ENCODE measurements around the gene AADAC. TPM values are rescaled to one million over a fixed set of nuclear protein-coding genes. Genes with fewer than 3 reads are reported as not detected.
"Not testable (repeated sequence)": the region's sequence is repeated elsewhere in the genome, so short reads cannot be mapped to it uniquely, and the experiment has no call there.

Gene AADAC
- total and polyA plus RNA-seq, 4 donors = 4.4 to 33.3 (median 8.2) TPM

GRCh38 chr3:151873398-151873797 is 59.5 kb downstream of the AADAC start, which contains the start of gene SUCNR1:
Gene SUCNR1, plus strand, starts transcription at chr3:151873643. Its CDS starts 6,250 bp downstream, at chr3:151879893.
- TF ChIP-seq, protein P1, sequence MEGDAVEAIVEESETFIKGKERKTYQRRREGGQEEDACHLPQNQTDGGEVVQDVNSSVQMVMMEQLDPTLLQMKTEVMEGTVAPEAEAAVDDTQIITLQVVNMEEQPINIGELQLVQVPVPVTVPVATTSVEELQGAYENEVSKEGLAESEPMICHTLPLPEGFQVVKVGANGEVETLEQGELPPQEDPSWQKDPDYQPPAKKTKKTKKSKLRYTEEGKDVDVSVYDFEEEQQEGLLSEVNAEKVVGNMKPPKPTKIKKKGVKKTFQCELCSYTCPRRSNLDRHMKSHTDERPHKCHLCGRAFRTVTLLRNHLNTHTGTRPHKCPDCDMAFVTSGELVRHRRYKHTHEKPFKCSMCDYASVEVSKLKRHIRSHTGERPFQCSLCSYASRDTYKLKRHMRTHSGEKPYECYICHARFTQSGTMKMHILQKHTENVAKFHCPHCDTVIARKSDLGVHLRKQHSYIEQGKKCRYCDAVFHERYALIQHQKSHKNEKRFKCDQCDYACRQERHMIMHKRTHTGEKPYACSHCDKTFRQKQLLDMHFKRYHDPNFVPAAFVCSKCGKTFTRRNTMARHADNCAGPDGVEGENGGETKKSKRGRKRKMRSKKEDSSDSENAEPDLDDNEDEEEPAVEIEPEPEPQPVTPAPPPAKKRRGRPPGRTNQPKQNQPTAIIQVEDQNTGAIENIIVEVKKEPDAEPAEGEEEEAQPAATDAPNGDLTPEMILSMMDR (IDR thresholded peaks at IDR 0.05; ENCODE audit: control extremely low read depth, extremely low read depth) = no peak
- no peak within 1 kb of the TSS for H3K9ac ChIP-seq (ENCODE audit: insufficient read depth in 1 of 2, low read length in 2 of 2)
- H3K27ac ChIP-seq (ENCODE audit: low read depth in 1 of 2, low read length in 1 of 2) = no peak within 1 kb of the TSS
- no peak within 1 kb of the TSS for H3K4me3 ChIP-seq
- H3K36me3 ChIP-seq (ENCODE audit: control insufficient read depth in 4 of 4, insufficient read depth in 4 of 4, low read length in 4 of 4) = no peaks in the 10 kb centered on the region
- peaks cover 0 to 4% (median 0%) of the 10 kb centered on the region in 5 donors for H3K4me1 ChIP-seq (ENCODE audit: control insufficient read depth in 5 of 5, insufficient read depth in 5 of 5, low read length in 5 of 5)
- no peaks in the 10 kb centered on the region for H3K27me3 ChIP-seq (ENCODE audit: control insufficient read depth in 3 of 3, insufficient read depth in 3 of 3, low read length in 2 of 3)
- DNase-seq (no peak), ATAC-seq (ENCODE audit: insufficient read depth, low FRiP score) (no peak)
- no peaks in the 10 kb centered on the region for H3K9me3 ChIP-seq (ENCODE audit: control insufficient read depth in 4 of 4, insufficient read depth in 3 of 4, low read length in 3 of 4)

- not testable (repeated sequence) for ATAC-seq (ENCODE audit: insufficient read depth, low FRiP score); H3K9ac ChIP-seq (ENCODE audit: insufficient read depth in 1 of 2, low read length in 2 of 2); DNase-seq; H3K36me3 ChIP-seq (ENCODE audit: control insufficient read depth in 4 of 4, insufficient read depth in 4 of 4, low read length in 4 of 4); H3K9me3 ChIP-seq (ENCODE audit: control insufficient read depth in 4 of 4, insufficient read depth in 3 of 4, low read length in 3 of 4); H3K27ac ChIP-seq (ENCODE audit: low read depth in 1 of 2, low read length in 1 of 2); H3K27me3 ChIP-seq (ENCODE audit: control insufficient read depth in 3 of 3, insufficient read depth in 3 of 3, low read length in 2 of 3); H3K4me3 ChIP-seq; H3K4me1 ChIP-seq (ENCODE audit: control insufficient read depth in 5 of 5, insufficient read depth in 5 of 5, low read length in 5 of 5)
- 39 to 79% methylated on average over 5 of the region's 5 CpGs for WGBS, 2 donors
These were observed 60.2 kb downstream of the AADAC start for GRCh38 chr3:151874079-151874478.

GRCh38 chr3:151875759-151876158 is 61.8 kb downstream of the AADAC start:
- ATAC-seq (ENCODE audit: insufficient read depth, low FRiP score) (no peak), DNase-seq (no peak)
- peaks cover 0 to 3% (median 0%) of the 10 kb centered on the region in 5 donors for H3K4me1 ChIP-seq (ENCODE audit: control insufficient read depth in 5 of 5, insufficient read depth in 5 of 5, low read length in 5 of 5)
- WGBS, 2 donors = 22 to 43% methylated on average over 3 of the region's 3 CpGs
- no peak overlapping the region for H3K27ac ChIP-seq (ENCODE audit: low read depth in 1 of 2, low read length in 1 of 2)
- H3K27me3 ChIP-seq (ENCODE audit: control insufficient read depth in 3 of 3, insufficient read depth in 3 of 3, low read length in 2 of 3) = no peaks in the 10 kb centered on the region
- H3K9ac ChIP-seq (ENCODE audit: insufficient read depth in 1 of 2, low read length in 2 of 2) = no peak overlapping the region
- H3K4me3 ChIP-seq = no peak overlapping the region
- TF ChIP-seq, protein P1 (IDR thresholded peaks at IDR 0.05; ENCODE audit: control extremely low read depth, extremely low read depth) = no peak
- H3K36me3 ChIP-seq (ENCODE audit: control insufficient read depth in 4 of 4, insufficient read depth in 4 of 4, low read length in 4 of 4) = no peaks in the 10 kb centered on the region
- no peaks in the 10 kb centered on the region for H3K9me3 ChIP-seq (ENCODE audit: control insufficient read depth in 4 of 4, insufficient read depth in 3 of 4, low read length in 3 of 4)

- no peak overlapping the region for H3K4me3 ChIP-seq
- H3K36me3 ChIP-seq (ENCODE audit: control insufficient read depth in 4 of 4, insufficient read depth in 4 of 4, low read length in 4 of 4) = no peaks in the 10 kb centered on the region
- no peak overlapping the region for H3K27ac ChIP-seq (ENCODE audit: low read depth in 1 of 2, low read length in 1 of 2)
- TF ChIP-seq, protein P1 (IDR thresholded peaks at IDR 0.05; ENCODE audit: control extremely low read depth, extremely low read depth) = no peak
- no peaks in the 10 kb centered on the region for H3K27me3 ChIP-seq (ENCODE audit: control insufficient read depth in 3 of 3, insufficient read depth in 3 of 3, low read length in 2 of 3)
- ATAC-seq (ENCODE audit: insufficient read depth, low FRiP score) = no peak
- no peaks in the 10 kb centered on the region for H3K9me3 ChIP-seq (ENCODE audit: control insufficient read depth in 4 of 4, insufficient read depth in 3 of 4, low read length in 3 of 4)
- no peak for DNase-seq
- no peaks in the 10 kb centered on the region for H3K4me1 ChIP-seq (ENCODE audit: control insufficient read depth in 5 of 5, insufficient read depth in 5 of 5, low read length in 5 of 5)
- H3K9ac ChIP-seq (ENCODE audit: insufficient read depth in 1 of 2, low read length in 2 of 2) = no peak overlapping the region
- WGBS, 2 donors = 80 to 81% methylated on average over 2 of the region's 2 CpGs
These were observed 63.4 kb downstream of the AADAC start for GRCh38 chr3:151877269-151877668.

Other genes starting within 250 kb of the AADAC start
- not detected for gene AADACL2, start 80.2 kb upstream of the AADAC start, total RNA-seq
- gene AADACL2, start 80.2 kb upstream of the AADAC start, polyA plus RNA-seq = under 1 TPM in 1 of 2 donors, not detected in 1; 0.14 TPM
- gene SUCNR1, start 59.5 kb downstream of the AADAC start, total RNA-seq = 1 to 10 TPM in 1 of 2 donors, under 1 TPM in 1; 0.60 to 2.5 TPM
- gene SUCNR1, start 59.5 kb downstream of the AADAC start, polyA plus RNA-seq = 1 to 10 TPM in 1 of 2 donors, under 1 TPM in 1; 0.16 to 1.7 TPM

All from lung (tissue), 12 donors.